Islet of Langerhans (tissue), 1 donor: ENCODE results near the gene IPPK.
"Not testable (repeated sequence)": the region's sequence is repeated elsewhere in the genome, so short reads cannot be mapped to it uniquely, and the experiment has no call there.

Source experiments
- FAIRE-seq: peaks from one replicate; lab custom pipeline; 2011; peaks lifted over from hg19 to GRCh38; lab: Jason Lieb, UNC

Gene IPPK

DNA sequence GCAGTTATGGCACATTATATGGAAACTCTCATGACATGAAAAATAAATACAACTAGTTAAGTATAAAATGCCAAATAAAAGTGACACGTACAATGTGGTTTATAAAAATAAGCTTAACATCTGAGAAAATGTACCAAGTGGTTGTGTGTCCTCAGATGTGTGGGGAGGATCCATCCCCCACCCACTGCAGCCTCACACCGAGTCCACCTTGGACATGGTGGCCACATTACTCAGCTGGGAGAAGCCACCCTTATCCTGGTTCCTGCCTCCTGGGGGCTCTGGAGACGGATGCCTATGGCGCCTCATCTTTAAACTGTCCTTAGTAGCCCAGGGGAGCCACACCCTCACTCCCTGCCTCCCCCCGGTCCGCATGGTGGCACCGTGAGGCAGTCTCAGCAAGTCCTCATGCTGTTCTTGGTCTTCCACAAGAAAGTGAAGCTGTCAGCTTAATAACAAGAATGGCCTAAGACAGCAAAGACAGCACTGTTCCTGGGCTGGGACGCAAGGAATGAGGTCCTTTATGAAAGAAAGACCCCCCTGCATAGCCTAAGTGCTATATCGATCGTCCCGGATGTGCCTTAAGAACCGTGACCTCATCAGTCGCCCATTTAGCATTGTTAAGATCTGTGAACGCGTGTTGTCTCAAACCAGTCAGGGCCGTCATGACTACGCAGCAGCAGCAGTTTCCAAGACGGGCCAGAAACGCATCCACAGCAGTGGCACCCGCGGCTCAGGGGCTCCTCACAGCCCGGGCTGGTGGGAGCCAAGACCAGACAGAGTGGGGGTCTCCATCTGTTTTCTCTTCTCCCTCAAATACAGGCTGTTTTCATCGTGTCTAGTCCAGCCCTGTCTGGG, 56.4 kb downstream of the IPPK start:
- FAIRE-seq = no peak

DNA sequence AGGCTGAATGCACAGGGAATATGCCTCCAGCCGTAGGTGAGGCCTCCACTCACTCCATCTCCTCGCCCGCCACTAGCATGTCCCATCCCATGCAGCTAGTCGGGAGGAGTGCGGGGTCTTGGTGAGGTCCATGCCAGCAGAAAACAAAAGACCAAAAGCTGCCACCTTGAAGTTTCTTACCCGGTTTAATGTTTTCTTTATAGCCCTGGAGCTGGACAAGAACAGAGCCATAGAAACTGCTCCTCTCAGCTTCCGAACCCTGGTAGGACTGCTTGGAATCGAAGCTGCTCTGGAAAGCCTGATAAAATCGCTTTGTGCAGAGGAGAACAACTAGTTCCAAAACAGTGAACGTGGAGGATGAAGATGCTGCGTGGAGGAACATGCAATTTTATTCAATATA, 57.1 kb downstream of the IPPK start:
- no peak for FAIRE-seq

DNA sequence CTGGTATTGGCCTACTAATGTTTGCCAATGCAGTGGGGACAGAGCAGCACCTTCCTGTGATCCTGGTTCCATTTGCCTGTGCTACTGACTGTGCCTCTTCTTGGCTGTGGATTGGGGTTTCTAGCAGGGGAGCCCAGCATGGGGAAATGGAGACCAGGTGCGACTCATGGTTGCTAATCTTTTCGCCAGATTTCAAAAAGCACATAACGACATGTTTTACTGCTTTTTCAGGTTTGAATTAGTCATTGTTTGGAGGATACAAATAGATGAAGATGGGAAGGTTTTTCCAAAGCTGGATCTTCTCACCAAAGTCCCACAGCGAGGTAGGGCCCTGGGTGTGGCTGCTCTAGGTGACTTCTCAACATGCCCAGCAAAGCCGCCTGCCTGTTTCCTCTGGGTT, 57.6 kb downstream of the IPPK start:
- FAIRE-seq = no peak

DNA sequence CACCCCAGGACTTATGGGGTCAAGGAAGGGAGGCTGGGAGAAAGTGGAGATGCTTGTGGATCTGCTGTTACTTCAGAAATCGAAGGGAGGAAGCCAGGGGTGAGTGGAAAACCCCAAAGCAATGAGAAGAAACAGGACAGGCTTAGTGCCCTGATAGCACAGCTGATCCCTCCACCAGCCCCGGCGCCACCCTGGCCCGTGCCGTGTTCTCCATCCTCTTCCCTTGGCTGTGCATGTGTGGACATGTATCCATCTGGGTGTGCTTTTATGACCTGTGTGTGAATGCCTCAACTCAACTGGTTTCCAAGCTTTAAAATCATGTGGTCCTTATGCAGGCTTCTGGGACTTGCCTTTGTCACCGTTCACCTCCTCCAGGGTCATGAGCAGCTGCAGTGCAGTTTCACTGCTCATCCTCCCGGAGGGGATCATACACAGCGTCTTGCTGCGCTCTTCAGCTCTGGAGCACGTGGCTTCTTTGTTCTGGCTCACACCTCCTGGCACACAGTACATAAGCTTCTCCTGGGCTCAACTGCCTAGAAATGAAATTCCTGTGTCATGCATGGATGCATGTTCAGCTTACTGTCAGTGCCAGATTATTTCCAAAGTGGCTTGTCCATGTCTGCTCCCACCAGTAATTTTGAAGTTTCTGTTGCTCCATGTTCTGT, 58.2 kb downstream of the IPPK start:
- FAIRE-seq = no peak

DNA sequence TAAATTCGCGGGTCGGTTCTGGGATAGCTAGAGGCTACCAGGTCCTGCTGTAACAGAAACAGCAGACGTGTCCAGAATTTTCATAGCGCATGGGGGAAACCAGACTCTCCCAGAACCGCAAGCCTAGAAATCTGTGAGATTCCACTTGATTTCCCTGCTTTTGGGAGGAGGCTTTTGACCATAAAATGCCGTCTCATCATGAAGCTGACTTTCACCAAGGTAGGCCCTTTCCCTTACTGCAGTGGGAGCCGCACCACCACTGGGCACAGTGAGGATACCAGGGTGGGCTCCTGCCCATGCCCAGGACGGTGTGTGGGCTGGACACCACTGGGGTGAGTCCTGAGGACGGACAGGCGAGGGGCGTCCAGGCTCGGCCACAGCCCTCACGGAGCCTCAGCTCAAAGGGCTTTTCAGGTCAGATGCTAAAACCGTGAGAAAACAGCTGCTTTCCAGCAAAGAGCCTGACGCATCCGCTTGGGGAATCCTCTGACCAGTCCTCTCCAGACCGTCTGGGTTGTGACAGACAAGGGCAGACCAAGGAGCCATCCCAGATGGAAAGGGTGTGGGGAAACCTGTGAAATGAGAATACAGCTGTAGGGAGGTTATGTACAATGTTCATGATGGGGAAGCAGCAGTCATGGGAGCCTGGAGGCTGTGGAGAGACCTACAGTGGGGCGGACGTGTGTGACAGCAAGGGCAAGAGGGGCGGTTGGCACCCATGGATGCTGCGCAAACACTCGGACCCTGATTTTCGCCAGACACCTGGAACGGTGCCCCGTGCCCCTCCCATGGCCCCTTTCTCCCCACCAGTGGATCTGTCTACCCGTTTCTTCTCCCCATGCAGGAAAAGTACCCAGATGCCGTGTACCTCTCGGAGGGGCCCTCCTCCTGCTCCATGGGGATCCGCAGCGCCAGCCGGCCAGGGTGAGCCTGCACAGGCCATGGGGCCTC, 59.2 kb downstream of the IPPK start:
- no peak for FAIRE-seq

DNA sequence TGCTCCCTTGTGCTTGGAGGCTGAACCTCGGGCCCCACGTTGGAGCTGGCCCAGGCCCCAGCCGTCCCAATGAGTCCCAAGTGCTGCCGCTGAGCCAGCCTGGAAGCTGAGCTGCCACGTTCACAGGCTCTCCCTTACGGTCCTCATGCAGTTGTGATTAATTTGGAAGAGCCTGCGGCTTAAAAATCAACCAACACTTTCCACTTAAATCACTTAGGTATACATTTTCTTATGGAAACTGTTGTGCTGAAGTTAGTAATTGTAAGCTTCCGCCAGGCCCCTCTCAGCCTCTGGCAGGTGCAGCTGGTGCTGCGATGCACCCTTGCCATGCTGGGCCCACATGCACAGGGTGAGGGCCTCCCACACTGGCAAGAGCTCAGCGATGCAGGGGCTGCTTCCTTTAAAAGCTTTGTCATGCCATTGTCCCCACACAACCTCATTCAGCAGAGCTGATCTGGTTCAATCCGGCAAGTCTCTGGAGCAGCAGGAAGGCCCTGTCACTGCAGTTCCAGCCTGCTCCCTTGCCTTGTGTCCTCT, 61.0 kb downstream of the IPPK start:
- no peak for FAIRE-seq

DNA sequence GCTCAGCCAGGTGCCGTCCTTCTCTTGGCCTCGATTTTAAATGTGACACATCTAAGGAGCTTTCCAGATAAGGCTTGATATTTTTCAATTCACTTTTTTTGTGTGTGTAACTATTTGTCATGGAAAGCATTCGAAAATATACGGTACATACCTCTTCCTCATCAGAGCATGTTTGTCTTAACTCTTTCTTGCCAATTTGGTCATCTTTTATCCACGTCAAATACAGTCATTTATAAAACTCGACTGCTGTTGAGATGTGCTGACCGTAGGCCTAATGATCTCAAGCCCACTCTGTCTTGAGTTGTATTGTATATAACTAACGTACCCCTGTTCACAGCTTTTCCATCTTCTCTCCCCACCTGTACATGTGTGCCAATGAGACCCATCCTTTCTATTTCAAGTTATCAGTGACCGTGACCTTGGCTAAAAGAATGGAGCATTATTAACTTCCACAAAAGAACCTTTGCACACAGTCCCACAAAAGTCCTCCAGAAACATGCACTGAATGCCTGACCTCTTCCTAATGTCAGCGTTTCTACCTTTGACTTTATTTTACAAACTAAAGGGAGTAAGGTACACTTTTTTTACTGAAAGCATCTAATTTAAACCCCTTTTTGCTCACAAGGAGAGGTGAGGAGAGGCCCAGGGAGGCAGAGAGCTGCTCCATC, 61.6 kb downstream of the IPPK start:
- no peak for FAIRE-seq

DNA sequence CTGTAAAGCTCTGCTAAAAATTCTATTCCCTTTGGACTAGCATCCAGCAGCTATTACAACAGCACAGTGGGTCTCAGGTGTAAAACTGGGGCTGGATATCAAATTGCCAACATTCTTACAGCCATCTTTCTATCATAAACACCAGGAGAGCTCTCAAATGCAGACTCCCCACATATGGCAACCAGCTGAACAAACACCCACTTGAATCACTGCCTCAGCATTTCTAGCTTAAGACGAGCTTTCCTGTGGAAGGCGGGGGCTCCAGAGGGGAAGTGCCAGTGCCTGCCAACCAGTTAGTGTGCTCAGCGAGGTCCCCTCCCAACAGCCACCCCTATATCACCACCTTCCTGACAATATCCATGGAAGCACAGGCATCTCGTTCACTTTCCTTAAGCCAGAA, 62.2 kb downstream of the IPPK start:
- no peak for FAIRE-seq

DNA sequence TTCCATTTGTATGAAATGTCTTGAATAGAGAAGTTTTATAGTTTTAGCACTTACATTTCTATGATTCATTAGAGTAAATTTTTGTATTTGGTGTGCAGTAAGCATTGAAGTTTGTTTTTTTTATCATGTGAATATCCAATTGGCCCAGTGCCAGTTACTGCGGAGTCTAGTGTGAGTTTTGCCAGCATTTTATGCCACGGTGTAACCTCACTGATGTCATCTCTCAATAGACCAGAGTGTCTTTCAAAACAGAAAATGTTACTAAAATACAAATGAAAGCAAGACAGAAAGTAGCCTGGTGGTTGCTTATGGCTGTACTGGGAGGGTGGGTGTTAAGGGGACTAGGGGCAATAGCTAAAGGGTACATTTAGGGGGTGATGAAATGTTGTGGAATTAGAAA, 62.8 kb downstream of the IPPK start:
- no peak for FAIRE-seq

DNA sequence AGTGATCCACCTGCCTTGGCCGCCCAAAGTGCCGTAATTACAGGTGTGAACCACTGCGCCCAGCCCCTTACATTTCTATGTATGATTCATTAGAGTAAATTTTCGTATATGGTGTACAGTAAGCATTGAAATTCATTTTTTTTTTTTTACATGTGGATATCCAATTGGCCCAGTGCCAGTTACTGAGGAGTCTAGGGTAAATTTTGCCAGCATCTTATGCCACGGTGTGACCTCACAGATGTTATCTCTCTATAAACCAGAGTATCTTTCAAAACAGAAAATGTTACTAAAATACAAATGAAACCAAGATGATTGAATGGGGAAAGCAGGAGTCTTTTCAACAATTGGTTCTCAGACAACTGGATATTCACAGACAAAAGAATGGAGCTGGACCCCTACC, 64.7 kb downstream of the IPPK start:
- no peak for FAIRE-seq

DNA sequence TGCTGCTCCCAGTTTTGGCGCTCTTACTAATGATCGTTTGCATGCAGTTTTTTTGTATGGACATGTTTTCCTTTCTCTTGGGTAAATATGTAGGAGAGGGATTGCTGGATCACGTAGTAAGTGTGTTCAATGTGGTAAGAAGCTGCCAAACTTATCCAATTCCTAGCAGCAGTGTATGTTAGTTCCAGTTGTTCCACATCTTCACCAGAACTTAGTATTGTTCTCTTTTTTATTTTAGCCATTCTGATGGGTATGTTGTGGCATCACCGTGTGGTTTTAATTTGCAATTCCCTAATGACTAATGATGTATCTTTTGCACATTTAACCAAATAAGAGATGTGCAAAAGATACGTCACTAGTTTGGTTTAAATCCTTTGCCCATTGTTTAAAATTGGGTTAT, 65.9 kb downstream of the IPPK start:
- FAIRE-seq = no peak

DNA sequence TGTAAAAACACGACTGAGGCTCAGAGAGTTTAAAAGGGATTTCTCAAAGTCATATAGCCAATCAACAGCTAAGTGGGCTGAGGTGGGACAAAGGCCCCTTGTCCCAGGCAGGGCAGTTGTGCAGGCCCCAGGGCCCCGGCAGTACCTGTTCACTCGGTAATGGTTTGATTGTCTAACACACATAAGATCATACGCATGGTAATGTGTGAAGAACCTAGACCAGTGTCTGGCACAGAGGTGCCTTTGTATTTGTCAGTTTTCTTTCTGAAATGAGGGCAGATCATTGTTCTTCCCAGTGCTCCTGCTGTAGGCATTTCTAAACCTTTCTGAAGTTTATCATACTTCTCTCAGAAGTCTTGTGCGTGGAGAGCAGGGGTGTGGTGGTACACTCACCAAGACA, 66.8 kb downstream of the IPPK start:
- no peak for FAIRE-seq

DNA sequence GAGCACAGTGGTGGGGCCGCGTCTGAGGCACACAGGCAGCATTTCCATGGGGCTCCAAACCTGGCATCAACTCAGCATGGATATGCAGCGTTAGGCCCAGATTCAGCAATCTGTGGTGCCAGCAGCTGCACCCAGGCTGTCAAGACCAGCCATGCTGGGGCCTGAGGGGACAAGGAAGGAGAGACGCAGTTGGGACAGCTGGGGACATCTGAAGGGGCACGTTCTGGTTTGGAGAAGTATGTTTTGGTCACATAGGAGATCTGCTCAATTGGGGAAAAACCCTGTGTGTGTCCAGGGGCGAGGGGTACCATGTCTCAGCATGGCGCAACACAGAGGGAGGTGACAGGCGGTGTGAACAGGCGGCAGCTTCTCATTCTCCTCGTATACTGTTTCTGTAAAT, 67.5 kb downstream of the IPPK start:
- no peak for FAIRE-seq

DNA sequence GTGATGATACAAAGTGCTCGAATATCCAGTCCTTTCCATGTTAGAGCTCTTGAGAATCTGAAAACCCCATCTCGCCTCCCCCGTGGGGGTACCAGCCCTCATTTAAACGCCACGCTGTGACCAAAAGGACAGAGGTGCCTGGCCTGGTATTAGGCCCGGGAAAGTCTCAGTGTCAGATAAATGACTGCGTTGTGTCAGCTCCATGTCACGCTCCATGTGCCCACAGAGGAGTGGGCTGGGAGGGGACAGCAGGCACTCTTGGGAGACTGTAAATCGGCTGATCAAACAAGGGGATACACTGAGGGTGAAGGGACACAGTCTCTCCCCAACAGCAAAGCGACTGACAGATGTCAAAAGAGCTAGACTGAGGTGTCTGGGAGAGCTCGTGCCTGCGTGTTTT, 68.5 kb downstream of the IPPK start:
- no peak for FAIRE-seq

DNA sequence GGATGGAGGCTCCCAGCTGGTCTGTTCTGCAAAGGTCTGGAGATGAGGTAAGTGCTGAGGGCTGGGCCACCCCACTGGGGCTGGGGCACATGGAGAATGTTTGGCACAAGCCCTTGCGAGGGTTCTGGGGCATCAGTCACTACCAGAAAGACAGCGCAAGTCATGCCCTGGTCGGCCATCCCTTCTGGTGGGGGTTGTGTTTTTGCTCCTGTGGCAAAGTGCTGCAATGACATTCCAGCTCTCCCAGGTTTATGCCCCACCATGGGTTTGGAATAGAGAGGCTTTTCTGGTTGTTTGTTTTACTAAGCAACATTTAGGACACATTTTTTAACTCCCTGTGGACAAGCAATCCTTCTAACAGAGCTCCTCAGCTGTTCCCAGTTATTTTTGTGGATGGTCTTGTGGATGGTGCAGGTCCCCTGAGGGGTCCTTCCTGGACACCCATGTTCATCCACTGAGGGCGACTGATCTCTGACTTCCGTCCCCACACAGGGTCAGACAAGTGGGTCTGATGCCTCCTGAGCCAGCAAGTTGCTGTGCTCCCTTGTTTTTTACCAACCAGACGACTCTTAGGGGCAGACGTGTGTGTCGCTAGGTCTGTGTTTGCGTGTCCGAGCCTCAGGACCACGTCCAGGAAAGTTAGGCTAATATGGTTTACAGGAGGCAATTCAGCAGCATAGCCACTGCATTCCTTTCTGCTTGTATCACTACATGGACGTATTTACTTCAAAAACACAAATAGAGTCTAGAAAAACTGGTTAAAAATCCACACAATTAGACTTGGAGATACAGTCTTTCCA, 69.3 kb downstream of the IPPK start:
- no peak for FAIRE-seq

DNA sequence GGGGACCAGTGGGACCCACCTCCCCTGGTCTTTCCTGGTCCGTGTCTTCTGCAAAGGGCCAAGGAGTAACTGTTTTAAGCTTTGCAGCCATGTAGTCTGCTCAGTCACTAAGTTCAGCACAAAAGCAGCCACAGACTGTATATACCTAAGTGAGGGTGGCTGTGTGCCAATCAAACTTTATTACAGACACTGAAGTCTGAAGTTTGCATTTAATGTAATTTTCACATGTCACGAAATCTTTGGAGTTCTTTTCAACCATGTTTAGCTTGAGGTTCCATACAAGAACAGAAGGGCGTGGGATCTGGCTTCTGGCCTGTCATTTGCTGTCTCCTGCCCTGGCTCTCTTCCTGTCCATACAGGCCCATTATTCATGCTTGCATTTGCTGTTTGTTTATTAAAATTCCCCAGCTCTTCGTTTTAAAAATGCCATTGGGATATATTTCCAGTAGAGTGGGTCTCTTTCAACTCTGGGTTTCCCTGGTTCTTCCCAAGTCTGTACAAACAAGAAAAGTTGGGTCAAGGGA, 69.9 kb downstream of the IPPK start:
- FAIRE-seq = no peak

DNA sequence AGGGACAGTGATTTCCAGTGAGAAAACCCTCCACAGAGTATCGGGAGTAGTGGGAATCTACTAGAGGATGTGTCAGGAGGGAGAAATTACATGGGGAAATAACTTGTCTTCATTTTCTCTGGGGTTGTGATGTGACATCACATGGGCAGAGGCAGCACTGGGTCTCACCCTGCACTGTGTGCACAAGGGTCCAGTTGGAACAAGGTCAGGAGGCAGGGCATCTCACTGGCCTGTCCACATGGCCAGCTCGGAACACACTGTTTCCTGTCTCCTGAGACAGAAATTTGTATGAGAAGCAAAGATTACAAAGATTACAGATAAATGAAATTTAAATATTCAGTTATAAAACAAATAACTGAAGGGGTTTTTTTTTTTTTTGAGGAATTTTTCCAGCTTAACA, 71.5 kb downstream of the IPPK start:
- no peak for FAIRE-seq

DNA sequence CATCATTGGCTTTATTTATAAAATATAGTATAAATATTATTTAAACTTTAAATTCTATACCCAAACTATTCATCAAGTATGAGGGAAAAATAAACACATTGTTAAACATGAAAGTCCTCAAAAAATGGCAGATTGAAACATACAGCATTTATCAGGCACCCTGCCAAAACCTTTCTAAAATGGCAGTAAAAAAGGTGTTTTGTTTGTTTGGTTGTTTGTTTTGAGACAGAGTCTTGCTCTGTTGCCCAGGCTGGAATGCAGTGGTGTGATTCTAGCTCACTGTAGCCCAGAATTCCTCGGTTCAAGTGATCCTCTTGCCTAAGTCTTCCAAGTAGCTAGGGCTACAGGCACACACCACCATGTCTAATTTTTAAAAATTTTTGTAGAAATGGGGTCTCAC, 74.0 kb downstream of the IPPK start:
- FAIRE-seq = no peak

DNA sequence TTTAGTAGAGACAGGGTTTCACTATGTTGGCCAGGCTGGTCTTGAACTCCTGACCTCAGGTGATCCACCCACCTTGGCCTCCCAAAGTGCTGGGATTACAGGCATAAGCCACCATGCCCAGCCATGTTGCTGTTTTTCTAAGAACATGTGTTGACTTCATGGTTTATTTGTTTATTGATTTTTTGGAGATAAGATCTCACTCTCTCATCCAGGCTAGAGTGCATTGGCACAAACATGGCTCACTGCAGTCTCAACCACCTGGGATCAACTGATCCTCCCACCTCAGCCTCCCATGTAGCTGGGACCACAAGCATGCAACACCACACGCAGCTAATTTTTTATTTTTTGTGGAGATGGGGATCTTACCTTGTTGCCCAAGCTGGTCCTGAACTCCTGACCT, 74.9 kb downstream of the IPPK start:
- FAIRE-seq = not testable (repeated sequence)

DNA sequence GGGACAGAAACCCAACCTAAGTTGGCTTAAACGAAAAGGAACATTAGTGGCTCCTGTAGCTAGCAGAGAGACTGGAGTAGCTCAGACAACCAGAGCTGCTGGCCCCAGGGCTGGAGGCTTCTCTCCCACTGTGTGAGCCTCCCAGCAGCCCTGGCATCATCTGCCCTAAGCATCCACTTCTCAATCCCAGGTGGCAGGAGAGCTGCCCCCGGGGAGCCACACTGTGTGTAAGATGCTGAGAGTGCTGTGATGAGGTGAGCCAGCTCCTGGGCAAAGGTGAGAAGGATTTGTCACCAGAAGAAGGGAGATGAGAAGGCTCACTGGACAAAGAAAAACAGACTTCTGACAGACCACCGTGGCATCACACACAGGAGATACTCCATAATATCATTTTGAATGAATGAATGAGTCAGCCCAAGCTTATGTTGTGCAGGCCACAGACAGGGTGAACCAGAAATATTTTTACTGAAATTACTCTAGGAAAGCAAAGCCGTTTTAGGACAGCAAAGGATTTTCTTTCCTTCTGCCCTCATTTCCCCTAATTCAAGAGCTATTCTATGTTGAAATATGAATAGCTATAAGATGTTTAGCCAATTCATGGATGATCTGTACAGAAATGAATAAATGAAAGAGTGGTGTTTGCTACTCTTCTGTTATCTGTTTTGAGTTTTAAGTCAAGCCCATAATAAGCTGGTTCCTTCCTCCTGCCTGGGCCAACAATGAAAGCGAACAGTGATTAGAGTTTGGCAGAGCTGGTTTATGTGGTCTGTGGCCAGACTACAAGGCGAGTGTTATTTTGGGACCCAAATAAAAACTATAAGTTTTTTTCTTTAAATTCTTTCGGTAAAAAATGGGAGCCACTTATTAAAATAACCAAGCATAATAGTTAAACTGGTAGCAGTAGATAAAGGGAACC, 76.7 kb downstream of the IPPK start:
- no peak for FAIRE-seq
